Vagina (tissue), 2 donors: Measurements from ENCODE around the gene NEK5. TPM values are rescaled to one million over a fixed set of nuclear protein-coding genes. Genes with fewer than 3 reads are reported as not detected.
A peak's percentile ranks its signal among the peaks of the same experiment; 100 is the strongest.

Source experiments
- DNase-seq, 2 donors: peaks; one replicate each; pipeline ENCODE4 v3.0.0-alpha.2; 2017; ENCODE audit errors: extremely low spot score in 2 of 2
- H3K27ac ChIP-seq: fragments of 200-600 bp; sonication (generic); one replicate; pipeline ENCODE4 v1.5.1; 2019
- H3K27me3 ChIP-seq: fragments of 200-600 bp; sonication (generic); one replicate; pipeline ENCODE4 v1.5.1; 2019
- H3K36me3 ChIP-seq, 2 donors: fragments of 200-600 bp; sonication (generic); one replicate each; pipeline ENCODE4 v1.5.1; 2017 to 2019
- H3K4me1 ChIP-seq: fragments of 200-600 bp; sonication (generic); one replicate; pipeline ENCODE4 v1.5.1; 2019
- H3K4me3 ChIP-seq, 2 donors: fragments of 200-600 bp; sonication (generic); 1 replicate in 1 of 2; 2 replicates in 1 of 2; pipeline ENCODE4 v1.5.1; 2016 to 2019
- H3K9me3 ChIP-seq: fragments of 200-600 bp; sonication (generic); one replicate; pipeline ENCODE4 v1.5.1; 2019
- CTCF ChIP-seq, 3 experiments: fragments of 450-650 bp in 2 of 3; fragments of 200-600 bp in 1 of 3; sonication (generic) in 1 of 3; IDR thresholded peaks; one replicate each; pipeline ENCODE4 v1.5.1; 2017 to 2019; ENCODE audit warnings: antibody characterized with exemption in 3 of 3, mild to moderate bottlenecking in 2 of 3, moderate library complexity in 2 of 3
- POLR2A ChIP-seq, 2 donors: fragments of 450-650 bp; IDR thresholded peaks; one replicate each; pipeline ENCODE4 v1.6.1; 2017; ENCODE audit warnings: antibody characterized with exemption in 2 of 2, mild to moderate bottlenecking in 2 of 2, moderate library complexity in 2 of 2
- POLR2AphosphoS5 ChIP-seq, 2 donors: sonication (generic); formaldehyde crosslinking; IDR thresholded peaks; one replicate each; pipeline ENCODE4 v1.9.0; 2017; ENCODE audit warnings: antibody characterized with exemption in 2 of 2, mild to moderate bottlenecking in 2 of 2, low read depth in 1 of 2; ENCODE audit not compliant: insufficient read depth in 1 of 2
- intact Hi-C: fragments of 100-400 bp; cut with DNase I; formaldehyde crosslinking; loops from one replicate; pipeline ENCODE4 v1.15.1; 2023
- total RNA-seq: library from RNA; depleted of rRNA; stranded (reverse); fragments of >200 nt; gene quantifications from one replicate; pipeline ENCODE4 v1.2.3, GENCODE V29; 2016

Gene NEK5
- total RNA-seq, 1 donor from 2014 or later = 0.98 TPM

GRCh38 chr13:52158629-52159158, 29.8 kb upstream of the NEK5 start:
- Histone ChIP-seq H3K27me3 (no peaks in the 10 kb centered on the region), H3K27ac (peak overlapping the region; percentile 87), H3K4me1 (peaks cover 16% of the 10 kb centered on the region), H3K36me3 (no peaks in the 10 kb centered on the region), H3K4me3 (peak overlapping the region; percentile 78 to 82), H3K9me3 (no peaks in the 10 kb centered on the region)
- no peak for TF ChIP-seq CTCF (IDR thresholded peaks at IDR 0.05)
- TF ChIP-seq POLR2AphosphoS5 (IDR thresholded peaks at IDR 0.05; ENCODE audit: insufficient read depth in 1 of 2, low read depth in 1 of 2) = no peak
- no peak for TF ChIP-seq POLR2A (IDR thresholded peaks at IDR 0.05)
- intact Hi-C loops = no loop called here
- DNase-seq = no peak

- Histone ChIP-seq H3K27me3 (no peaks in the 10 kb centered on the region), H3K4me1 (peaks cover 16% of the 10 kb centered on the region), H3K4me3 (no peak overlapping the region), H3K27ac (no peak overlapping the region), H3K9me3 (no peaks in the 10 kb centered on the region), H3K36me3 (no peaks in the 10 kb centered on the region)
- intact Hi-C loops = no loop called here
- TF ChIP-seq POLR2A (IDR thresholded peaks at IDR 0.05) (no peak), POLR2AphosphoS5 (IDR thresholded peaks at IDR 0.05; ENCODE audit: insufficient read depth in 1 of 2, low read depth in 1 of 2) (no peak), CTCF (IDR thresholded peaks at IDR 0.05) (no peak)
- DNase-seq = no peak
Measured at GRCh38 chr13:52156724-52157261, 27.9 kb upstream of the NEK5 start.

GRCh38 chr13:52155177-52155576, 26.3 kb upstream of the NEK5 start:
- Histone ChIP-seq H3K27me3 (no peaks in the 10 kb centered on the region), H3K36me3 (peaks cover 0 to 14% of the 10 kb centered on the region in 2 donors), H3K4me1 (peaks cover 16% of the 10 kb centered on the region), H3K27ac (no peak overlapping the region), H3K9me3 (no peaks in the 10 kb centered on the region), H3K4me3 (no peak overlapping the region)
- no peak for TF ChIP-seq POLR2AphosphoS5 (IDR thresholded peaks at IDR 0.05; ENCODE audit: insufficient read depth in 1 of 2, low read depth in 1 of 2)
- no peak for TF ChIP-seq POLR2A (IDR thresholded peaks at IDR 0.05)
- TF ChIP-seq CTCF (IDR thresholded peaks at IDR 0.05) = no peak
- intact Hi-C loops = no loop called here
- DNase-seq = no peak

GRCh38 chr13:52147225-52147624, 18.4 kb upstream of the NEK5 start:
- no peak overlapping the region for H3K27ac ChIP-seq
- no peaks in the 10 kb centered on the region for H3K27me3 ChIP-seq
- TF ChIP-seq CTCF (IDR thresholded peaks at IDR 0.05) = no peak
- no peak for TF ChIP-seq POLR2AphosphoS5 (IDR thresholded peaks at IDR 0.05; ENCODE audit: insufficient read depth in 1 of 2, low read depth in 1 of 2)
- no peak for TF ChIP-seq POLR2A (IDR thresholded peaks at IDR 0.05)
- no peak overlapping the region for H3K4me3 ChIP-seq
- H3K4me1 ChIP-seq = no peaks in the 10 kb centered on the region
- no peaks in the 10 kb centered on the region for H3K9me3 ChIP-seq
- H3K36me3 ChIP-seq = peaks cover 4 to 21% of the 10 kb centered on the region in 2 donors
- intact Hi-C loops = no loop called here
- no peak for DNase-seq

- no peak overlapping the region for H3K4me3 ChIP-seq
- no peak overlapping the region for H3K27ac ChIP-seq
- no peaks in the 10 kb centered on the region for H3K4me1 ChIP-seq
- DNase-seq = no peak
- intact Hi-C loops = no loop called here
- no peaks in the 10 kb centered on the region for H3K27me3 ChIP-seq
- TF ChIP-seq POLR2AphosphoS5 (IDR thresholded peaks at IDR 0.05; ENCODE audit: insufficient read depth in 1 of 2, low read depth in 1 of 2) = no peak
- no peak for TF ChIP-seq POLR2A (IDR thresholded peaks at IDR 0.05)
- TF ChIP-seq CTCF (IDR thresholded peaks at IDR 0.05) = no peak
- no peaks in the 10 kb centered on the region for H3K9me3 ChIP-seq
- peaks cover 0 to 6% of the 10 kb centered on the region in 2 donors for H3K36me3 ChIP-seq
Measured at GRCh38 chr13:52141299-52141698, 12.4 kb upstream of the NEK5 start.
